ENCODE data around the gene MTM1.

MTM1 gene

GRCh38 chrX:150649096-150649870, 80.9 kb downstream of the MTM1 start:
- ChIA-PET CTCF (interaction anchor here (1.2 kb wide), 1 partner anchor 11 kb away, joined by 3 read pairs; no protein-coding TSS in a partner anchor), POLR2A (no interaction called here)
- Histone ChIP-seq H3K36me3 (ENCODE audit: control insufficient read depth in 4 of 4, insufficient read depth in 4 of 4, low read length in 3 of 4) (peaks cover 7 to 50% (median 19%) of the 10 kb centered on the region in 4 experiments), H3K4me3 (ENCODE audit: control insufficient read depth in 1 of 7, extremely low read depth in 1 of 7, insufficient read depth in 4 of 7, low read depth in 2 of 7, low read length in 6 of 7) (no peak overlapping the region), H3K4me1 (ENCODE audit: control extremely low read depth in 1 of 4, control insufficient read depth in 4 of 4, insufficient read depth in 4 of 4, low read length in 3 of 4) (no peaks in the 10 kb centered on the region), H3K27me3 (replicated peaks in 2 of 5; ENCODE audit: control insufficient read depth in 4 of 5, insufficient read depth in 5 of 5, low read length in 4 of 5) (no peaks in the 10 kb centered on the region), H3K9me3 (ENCODE audit: control extremely low read depth in 1 of 5, control insufficient read depth in 4 of 5, insufficient read depth in 2 of 5, low read depth in 1 of 5, low read length in 4 of 5) (no peaks in the 10 kb centered on the region), H3K27ac (ENCODE audit: insufficient read depth in 1 of 2, low read depth in 1 of 2, low read length in 2 of 2, poor library complexity in 1 of 2, severe bottlenecking in 2 of 2) (no peak overlapping the region)
- 80% methylated on average over 4 of the region's 8 CpGs for WGBS (ENCODE audit: insufficient coverage)
- DNase-seq: no peak

GRCh38 chrX:150651906-150652305, 83.5 kb downstream of the MTM1 start:
- ChIA-PET POLR2A (no interaction called here), CTCF (no interaction called here)
- 85% methylated on average over 2 of the region's 2 CpGs for WGBS (ENCODE audit: insufficient coverage)
- Histone ChIP-seq H3K36me3 (ENCODE audit: control insufficient read depth in 4 of 4, insufficient read depth in 4 of 4, low read length in 3 of 4) (peaks cover 0 to 43% (median 21%) of the 10 kb centered on the region in 4 experiments), H3K4me1 (ENCODE audit: control extremely low read depth in 1 of 4, control insufficient read depth in 4 of 4, insufficient read depth in 4 of 4, low read length in 3 of 4) (no peaks in the 10 kb centered on the region), H3K9me3 (ENCODE audit: control extremely low read depth in 1 of 5, control insufficient read depth in 4 of 5, insufficient read depth in 2 of 5, low read depth in 1 of 5, low read length in 4 of 5) (peaks cover 0 to 5% (median 0%) of the 10 kb centered on the region in 5 experiments), H3K27ac (ENCODE audit: insufficient read depth in 1 of 2, low read depth in 1 of 2, low read length in 2 of 2, poor library complexity in 1 of 2, severe bottlenecking in 2 of 2) (no peak overlapping the region), H3K27me3 (replicated peaks in 2 of 5; ENCODE audit: control insufficient read depth in 4 of 5, insufficient read depth in 5 of 5, low read length in 4 of 5) (no peaks in the 10 kb centered on the region), H3K4me3 (ENCODE audit: control insufficient read depth in 1 of 7, extremely low read depth in 1 of 7, insufficient read depth in 4 of 7, low read depth in 2 of 7, low read length in 6 of 7) (no peak overlapping the region)
- no peak for DNase-seq

GRCh38 chrX:150655788-150656187, 87.4 kb downstream of the MTM1 start:
- H3K4me3 ChIP-seq (ENCODE audit: control insufficient read depth in 1 of 7, extremely low read depth in 1 of 7, insufficient read depth in 4 of 7, low read depth in 2 of 7, low read length in 6 of 7): no peak overlapping the region
- peaks cover 2 to 49% (median 12%) of the 10 kb centered on the region in 4 experiments for H3K36me3 ChIP-seq (ENCODE audit: control insufficient read depth in 4 of 4, insufficient read depth in 4 of 4, low read length in 3 of 4)
- no peak for DNase-seq
- ChIA-PET CTCF (no interaction called here), POLR2A (no interaction called here)
- no peaks in the 10 kb centered on the region for H3K4me1 ChIP-seq (ENCODE audit: control extremely low read depth in 1 of 4, control insufficient read depth in 4 of 4, insufficient read depth in 4 of 4, low read length in 3 of 4)
- 100% methylated on average over 1 of the region's 2 CpGs for WGBS (ENCODE audit: insufficient coverage)
- peaks cover 0 to 5% (median 0%) of the 10 kb centered on the region in 5 experiments for H3K9me3 ChIP-seq (ENCODE audit: control extremely low read depth in 1 of 5, control insufficient read depth in 4 of 5, insufficient read depth in 2 of 5, low read depth in 1 of 5, low read length in 4 of 5)
- no peak overlapping the region for H3K27ac ChIP-seq (ENCODE audit: insufficient read depth in 1 of 2, low read depth in 1 of 2, low read length in 2 of 2, poor library complexity in 1 of 2, severe bottlenecking in 2 of 2)
- no peaks in the 10 kb centered on the region for H3K27me3 ChIP-seq (replicated peaks in 2 of 5; ENCODE audit: control insufficient read depth in 4 of 5, insufficient read depth in 5 of 5, low read length in 4 of 5)

- WGBS (ENCODE audit: insufficient coverage): 80% methylated on average over 1 of the region's 2 CpGs
Observed at GRCh38 chrX:150663073-150663472, 94.7 kb downstream of the MTM1 start.

GRCh38 chrX:150664290-150664689, 95.9 kb downstream of the MTM1 start:
- POLR2A ChIA-PET: no interaction called here
- WGBS (ENCODE audit: insufficient coverage): 76% methylated on average over 2 of the region's 2 CpGs
- Histone ChIP-seq H3K4me1 (ENCODE audit: control extremely low read depth in 1 of 4, control insufficient read depth in 4 of 4, insufficient read depth in 4 of 4, low read length in 3 of 4) (no peaks in the 10 kb centered on the region), H3K4me3 (ENCODE audit: control insufficient read depth in 1 of 7, extremely low read depth in 1 of 7, insufficient read depth in 4 of 7, low read depth in 2 of 7, low read length in 6 of 7) (no peak overlapping the region), H3K9me3 (ENCODE audit: control extremely low read depth in 1 of 5, control insufficient read depth in 4 of 5, insufficient read depth in 2 of 5, low read depth in 1 of 5, low read length in 4 of 5) (no peaks in the 10 kb centered on the region), H3K36me3 (ENCODE audit: control insufficient read depth in 4 of 4, insufficient read depth in 4 of 4, low read length in 3 of 4) (peaks cover 2 to 54% (median 13%) of the 10 kb centered on the region in 4 experiments), H3K27ac (ENCODE audit: insufficient read depth in 1 of 2, low read depth in 1 of 2, low read length in 2 of 2, poor library complexity in 1 of 2, severe bottlenecking in 2 of 2) (no peak overlapping the region), H3K27me3 (replicated peaks in 2 of 5; ENCODE audit: control insufficient read depth in 4 of 5, insufficient read depth in 5 of 5, low read length in 4 of 5) (no peaks in the 10 kb centered on the region)
- DNase-seq: no peak
- CTCF ChIA-PET: no interaction called here

More at GRCh38 chrX:150663073-150663472, 94.7 kb downstream of the MTM1 start:
- Histone ChIP-seq H3K9me3 (ENCODE audit: control extremely low read depth in 1 of 5, control insufficient read depth in 4 of 5, insufficient read depth in 2 of 5, low read depth in 1 of 5, low read length in 4 of 5) (no peaks in the 10 kb centered on the region), H3K4me3 (ENCODE audit: control insufficient read depth in 1 of 7, extremely low read depth in 1 of 7, insufficient read depth in 4 of 7, low read depth in 2 of 7, low read length in 6 of 7) (no peak overlapping the region), H3K36me3 (ENCODE audit: control insufficient read depth in 4 of 4, insufficient read depth in 4 of 4, low read length in 3 of 4) (peaks cover 2 to 52% (median 13%) of the 10 kb centered on the region in 4 experiments), H3K27ac (ENCODE audit: insufficient read depth in 1 of 2, low read depth in 1 of 2, low read length in 2 of 2, poor library complexity in 1 of 2, severe bottlenecking in 2 of 2) (no peak overlapping the region), H3K27me3 (replicated peaks in 2 of 5; ENCODE audit: control insufficient read depth in 4 of 5, insufficient read depth in 5 of 5, low read length in 4 of 5) (no peaks in the 10 kb centered on the region), H3K4me1 (ENCODE audit: control extremely low read depth in 1 of 4, control insufficient read depth in 4 of 4, insufficient read depth in 4 of 4, low read length in 3 of 4) (no peaks in the 10 kb centered on the region)
- no peak for DNase-seq
- POLR2A ChIA-PET: no interaction called here
- CTCF ChIA-PET: interaction anchor here (1.0 kb wide), 1 partner anchor 10 kb away, joined by 3 read pairs; no protein-coding TSS in a partner anchor

GRCh38 chrX:150676221-150676620, 107.8 kb downstream of the MTM1 start:
- Histone ChIP-seq H3K9me3 (ENCODE audit: control extremely low read depth in 1 of 5, control insufficient read depth in 4 of 5, insufficient read depth in 2 of 5, low read depth in 1 of 5, low read length in 4 of 5) (peaks cover 0 to 3% (median 0%) of the 10 kb centered on the region in 5 experiments), H3K4me1 (ENCODE audit: control extremely low read depth in 1 of 4, control insufficient read depth in 4 of 4, insufficient read depth in 4 of 4, low read length in 3 of 4) (no peaks in the 10 kb centered on the region), H3K27ac (ENCODE audit: insufficient read depth in 1 of 2, low read depth in 1 of 2, low read length in 2 of 2, poor library complexity in 1 of 2, severe bottlenecking in 2 of 2) (no peak overlapping the region), H3K27me3 (replicated peaks in 2 of 5; ENCODE audit: control insufficient read depth in 4 of 5, insufficient read depth in 5 of 5, low read length in 4 of 5) (no peaks in the 10 kb centered on the region), H3K4me3 (ENCODE audit: control insufficient read depth in 1 of 7, extremely low read depth in 1 of 7, insufficient read depth in 4 of 7, low read depth in 2 of 7, low read length in 6 of 7) (no peak overlapping the region), H3K36me3 (ENCODE audit: control insufficient read depth in 4 of 4, insufficient read depth in 4 of 4, low read length in 3 of 4) (peaks cover 0 to 10% (median 0%) of the 10 kb centered on the region in 4 experiments)
- ChIA-PET POLR2A (no interaction called here), CTCF (interaction anchor here (1.2 to 1.5 kb wide), 2 partner anchors 15 to 41 kb away, joined by 3 read pairs; no protein-coding TSS in a partner anchor)
- WGBS (ENCODE audit: insufficient coverage): no CpG with 5 or more reads among the region's 2 CpGs
- no peak for DNase-seq

- Histone ChIP-seq H3K27ac (ENCODE audit: insufficient read depth in 1 of 2, low read depth in 1 of 2, low read length in 2 of 2, poor library complexity in 1 of 2, severe bottlenecking in 2 of 2) (no peak overlapping the region), H3K9me3 (ENCODE audit: control extremely low read depth in 1 of 5, control insufficient read depth in 4 of 5, insufficient read depth in 2 of 5, low read depth in 1 of 5, low read length in 4 of 5) (peaks cover 0 to 3% (median 0%) of the 10 kb centered on the region in 5 experiments), H3K4me1 (ENCODE audit: control extremely low read depth in 1 of 4, control insufficient read depth in 4 of 4, insufficient read depth in 4 of 4, low read length in 3 of 4) (no peaks in the 10 kb centered on the region), H3K4me3 (ENCODE audit: control insufficient read depth in 1 of 7, extremely low read depth in 1 of 7, insufficient read depth in 4 of 7, low read depth in 2 of 7, low read length in 6 of 7) (no peak overlapping the region), H3K27me3 (replicated peaks in 2 of 5; ENCODE audit: control insufficient read depth in 4 of 5, insufficient read depth in 5 of 5, low read length in 4 of 5) (no peaks in the 10 kb centered on the region), H3K36me3 (ENCODE audit: control insufficient read depth in 4 of 4, insufficient read depth in 4 of 4, low read length in 3 of 4) (no peaks in the 10 kb centered on the region)
- DNase-seq: peak in 2 of 3 donors; percentile 24 to 32
- POLR2A ChIA-PET: no interaction called here
- CTCF ChIA-PET: interaction anchor here (0.6 to 9.7 kb wide), 5 partner anchors 9 to 137 kb away, joined by 3 to 59 read pairs (median 3); no protein-coding TSS in a partner anchor
- 40% methylated on average over 1 of the region's 7 CpGs for WGBS (ENCODE audit: insufficient coverage)
Observed at GRCh38 chrX:150680974-150681373, 112.6 kb downstream of the MTM1 start.
